K562 (cell line): ENCODE results near the gene KIF15. TPM values are rescaled to one million over a fixed set of nuclear protein-coding genes. Genes with fewer than 3 reads are reported as not detected.

Experiments used
- ATF1 ChIP-seq, 2 experiments: fragments of 450-650 bp in 1 of 2; IDR thresholded peaks; 2 replicates each; pipeline ENCODE4 v1.6.1; 2016; ENCODE audit warnings: missing compliant biosample characterization in 1 of 2, missing genetic modification characterization in 1 of 2
- BRD9 ChIP-seq: fragments of 450-650 bp; IDR thresholded peaks from 2 replicates; pipeline ENCODE4 v1.6.1; 2018; ENCODE audit warnings: low read depth; ENCODE audit not compliant: partially characterized antibody
- CBFB ChIP-seq: sonication (generic); formaldehyde crosslinking; IDR thresholded peaks from 2 replicates; pipeline ENCODE4 v1.4.0; 2020; ENCODE audit warnings: mild to moderate bottlenecking, missing genetic modification reagents
- E2F4 ChIP-seq: sonication (generic); formaldehyde crosslinking; IDR thresholded peaks from 2 replicates; pipeline ENCODE4 v1.8.0; 2022; ENCODE audit warnings: mild to moderate bottlenecking, low read depth, missing genetic modification reagents
- MGA ChIP-seq: fragments of 450-650 bp; IDR thresholded peaks from 2 replicates; pipeline ENCODE4 v1.6.1; 2016; ENCODE audit warnings: mild to moderate bottlenecking, moderate library complexity
- PYGO2 ChIP-seq: fragments of 450-650 bp; IDR thresholded peaks from 2 replicates; pipeline ENCODE4 v1.6.1; 2016; ENCODE audit warnings: mild to moderate bottlenecking, missing genetic modification characterization, moderate library complexity, missing compliant biosample characterization
- SOX6 ChIP-seq: fragments of 450-650 bp; IDR thresholded peaks from 2 replicates; pipeline ENCODE4 v1.6.1; 2014; ENCODE audit warnings: mild to moderate bottlenecking
- SRSF9 ChIP-seq: fragments of 200-400 bp; formaldehyde crosslinking; IDR thresholded peaks from 2 replicates; pipeline ENCODE4 v1.6.1; 2017; ENCODE audit warnings: low read depth, low read length, borderline replicate concordance
- STAT5A ChIP-seq: IDR thresholded peaks from 2 replicates; pipeline ENCODE4 v1.6.1; 2012; ENCODE audit warnings: low read length, inconsistent platforms, borderline replicate concordance
- TBP ChIP-seq: optimal IDR thresholded peaks from 2 replicates; pipeline ENCODE3; 2011; ENCODE audit warnings: low read depth, low read length, improper control_type of control experiment
- TFAM ChIP-seq: fragments of 250-450 bp; sonication (Bioruptor Pico); conservative IDR thresholded peaks from 2 replicates; pipeline ENCODE4 v1.5.0; 2021; ENCODE audit warnings: mild to moderate bottlenecking, moderate library complexity
- WHSC1 ChIP-seq: IDR thresholded peaks from one replicate; pipeline ENCODE4 v1.6.1; 2012; ENCODE audit warnings: low read length, control low read depth, inconsistent platforms
- ZNF174 ChIP-seq: fragments of 250-450 bp; sonication (Bioruptor Pico); IDR thresholded peaks from 2 replicates; pipeline ENCODE4 v1.4.0; 2020; ENCODE audit warnings: mild to moderate bottlenecking
- ZNF347 ChIP-seq: fragments of 450-650 bp; formaldehyde crosslinking; IDR thresholded peaks from 2 replicates; pipeline ENCODE4 v1.4.0; 2020; ENCODE audit warnings: low read depth, mild to moderate bottlenecking, moderate library complexity
- ZNF561 ChIP-seq: fragments of 450-650 bp; formaldehyde crosslinking; conservative IDR thresholded peaks from 2 replicates; pipeline ENCODE4 v1.4.0; 2020; ENCODE audit warnings: mild to moderate bottlenecking, moderate library complexity
- polyA plus RNA-seq, 8 experiments: library from polyadenylated mRNA; depleted of rRNA in 4 of 8; stranded (reverse) in 5 of 8; unstranded in 3 of 8; fragments of >200 nt; fragmentation: Nextera tagmentation in 2 of 8; fragmentation: Illumina TruSeq in 1 of 8; extraction: Ambion mirVana in 2 of 8; extraction: Trizol in 1 of 8; gene quantifications; 2 replicates each; pipeline versions ENCODE4 v1.2.1 to v1.2.3, GENCODE V29; 2011 to 2014; ENCODE audit warnings: inconsistent platforms in 1 of 8, missing spikeins in 1 of 8
- total RNA-seq, 7 experiments: library from RNA; depleted of rRNA in 6 of 7; stranded (reverse); fragments of >200 nt in 6 of 7; fragmentation: Illumina TruSeq in 2 of 7; extraction: Trizol in 2 of 7; gene quantifications; 2 replicates each; pipeline versions ENCODE4 v1.2.1 to v1.2.3, GENCODE V29; 2011 to 2021; ENCODE audit warnings: low replicate concordance in 1 of 7
- TF ChIP-seq, protein P1 (sequence below): conservative IDR thresholded peaks from 2 replicates; pipeline ENCODE4 v1.6.1; 2011; ENCODE audit warnings: low read depth, mild to moderate bottlenecking, low read length; ENCODE audit not compliant: control insufficient read depth

Gene KIF15
- total and polyA plus RNA-seq, 9 of the 15 experiments (the other 6 are each of a cell fraction or from before 2014, with no cell fraction given), result 9.0 to 45.9 (median 26.0) TPM

DNA sequence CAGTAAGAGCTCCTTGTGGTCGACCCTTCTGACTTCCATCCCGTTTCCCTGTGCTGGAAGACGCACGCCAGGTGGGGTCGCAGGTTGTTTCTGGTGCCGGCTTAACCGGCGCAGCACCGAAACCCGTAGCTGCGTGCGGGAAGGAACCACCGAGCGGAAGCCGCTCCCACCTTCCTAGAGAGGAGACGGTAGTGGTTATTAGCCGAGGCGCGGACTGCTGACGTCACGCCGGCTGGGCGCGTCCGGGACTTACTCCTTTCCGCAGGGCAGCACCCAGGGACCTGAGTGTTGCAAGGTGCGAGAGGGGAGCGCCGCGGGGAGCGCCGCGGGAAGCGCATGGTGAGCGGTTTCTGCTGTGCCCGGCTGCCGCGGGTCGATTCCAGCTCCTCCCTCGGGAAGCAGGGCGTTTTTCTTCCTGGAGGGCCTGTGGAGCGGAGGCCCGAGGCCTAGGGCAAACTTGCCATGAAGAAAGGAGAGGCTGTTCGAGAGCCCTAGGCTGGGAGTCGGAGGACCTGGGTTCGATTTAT is 32.1 kb upstream of the KIF15 start, which contains the start of gene ZNF501 (continued):
- peak; percentile 93 for TF ChIP-seq MGA
- peak; percentile 73 for TF ChIP-seq TBP
- TF ChIP-seq SOX6, result peak; percentile 74
- TF ChIP-seq BRD9, result no peak
- no peak for TF ChIP-seq WHSC1
- TF ChIP-seq TFAM (CRISPR knock-in tag), result no peak
- TF ChIP-seq E2F4 (CRISPR knock-in tag), result no peak
- no peak for TF ChIP-seq STAT5A
- TF ChIP-seq, protein P1, sequence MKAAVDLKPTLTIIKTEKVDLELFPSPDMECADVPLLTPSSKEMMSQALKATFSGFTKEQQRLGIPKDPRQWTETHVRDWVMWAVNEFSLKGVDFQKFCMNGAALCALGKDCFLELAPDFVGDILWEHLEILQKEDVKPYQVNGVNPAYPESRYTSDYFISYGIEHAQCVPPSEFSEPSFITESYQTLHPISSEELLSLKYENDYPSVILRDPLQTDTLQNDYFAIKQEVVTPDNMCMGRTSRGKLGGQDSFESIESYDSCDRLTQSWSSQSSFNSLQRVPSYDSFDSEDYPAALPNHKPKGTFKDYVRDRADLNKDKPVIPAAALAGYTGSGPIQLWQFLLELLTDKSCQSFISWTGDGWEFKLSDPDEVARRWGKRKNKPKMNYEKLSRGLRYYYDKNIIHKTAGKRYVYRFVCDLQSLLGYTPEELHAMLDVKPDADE, result peak; percentile 73
- no peak for TF ChIP-seq ZNF174 (CRISPR knock-in tag)
- TF ChIP-seq ATF1 (CRISPR knock-in tag; IDR thresholded peaks at IDR 0.05), result peak; percentile 96
- peak; percentile 99 for TF ChIP-seq ATF1 (tag; IDR thresholded peaks at IDR 0.05)
- no peak for TF ChIP-seq ZNF561
- TF ChIP-seq CBFB (CRISPR knock-in tag), result peak; percentile 81
- TF ChIP-seq PYGO2 (tag), result no peak
- TF ChIP-seq ZNF347 (CRISPR knock-in tag), result no peak
- TF ChIP-seq SRSF9, result no peak
